ENCODE data around the gene PACS2.

The PACS2 gene

GRCh38 chr14:105410642-105411016 lies 96.1 kb downstream of the PACS2 start:
- Mint-ChIP-seq H3K4me3 (peak overlapping the region in 1 of 2 donors; percentile 40), H3K27me3 (peaks cover 37 to 54% of the 10 kb centered on the region in 2 donors)

DNA sequence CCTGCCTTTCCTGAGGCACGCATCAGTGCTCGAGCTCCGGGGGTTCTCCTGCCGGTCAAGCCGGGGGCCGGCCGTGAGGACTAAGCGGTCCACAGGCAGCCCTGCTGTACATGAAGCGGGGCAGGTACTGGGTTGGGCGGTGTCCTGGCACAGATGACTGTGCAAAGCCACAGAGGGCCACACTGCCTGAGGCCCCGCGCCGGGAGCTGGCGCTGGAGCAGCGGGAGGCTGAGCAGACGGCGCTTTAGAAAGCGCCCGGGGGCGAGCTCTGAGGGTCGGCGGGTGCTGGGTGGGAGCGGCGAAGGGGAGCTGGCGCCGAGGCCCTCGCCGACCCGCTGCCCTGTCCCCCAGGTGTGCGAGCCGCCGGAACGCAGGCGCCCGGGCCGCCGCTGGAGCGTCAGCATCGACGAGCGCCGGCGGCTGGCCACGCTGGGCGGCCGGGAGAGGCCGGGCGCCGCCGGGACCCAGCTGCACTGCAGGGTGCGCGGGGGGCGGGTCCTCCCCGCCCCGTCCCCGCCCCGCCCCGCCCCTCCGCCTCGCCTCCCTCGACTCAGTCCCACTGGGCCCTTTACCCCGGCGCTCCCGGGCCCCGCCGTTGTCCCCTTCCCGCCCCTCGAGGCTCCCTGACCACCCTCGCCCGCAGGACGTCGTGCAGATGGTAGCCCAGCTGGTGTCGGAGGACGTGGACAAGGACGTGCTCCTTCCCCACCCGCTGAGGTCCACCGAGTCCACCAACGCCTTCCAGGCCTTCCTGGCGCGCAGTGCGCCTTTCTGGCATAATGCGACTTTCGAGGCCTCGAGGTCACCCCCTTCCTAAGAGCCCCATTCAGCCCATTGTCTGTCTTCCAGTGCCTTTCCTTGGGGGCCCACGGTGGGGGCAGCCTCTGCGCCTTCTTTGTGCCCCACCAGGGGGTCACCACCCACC lies 96.7 kb downstream of the PACS2 start:
- ATAC-seq (replicated peaks) (peak; percentile 32), DNase-seq (no peak)
- H3K27me3 Mint-ChIP-seq = peaks cover 37 to 54% of the 10 kb centered on the region in 2 donors
- H3K27ac Mint-ChIP-seq = no peak overlapping the region
- H3K9me3 Mint-ChIP-seq = no peaks in the 10 kb centered on the region
- peaks cover 3 to 8% of the 10 kb centered on the region in 2 donors for H3K4me1 Mint-ChIP-seq (ENCODE audit: low read depth in 2 of 2)
- H3K36me3 Mint-ChIP-seq (ENCODE audit: insufficient read depth) = no peaks in the 10 kb centered on the region
- peak overlapping the region; percentile 25 to 55 for H3K4me3 Mint-ChIP-seq

More at GRCh38 chr14:105410642-105411016, 96.1 kb downstream of the PACS2 start:
- H3K9me3 Mint-ChIP-seq = no peaks in the 10 kb centered on the region
- ATAC-seq (replicated peaks) = no peak
- no peak overlapping the region for H3K27ac Mint-ChIP-seq
- no peaks in the 10 kb centered on the region for H3K36me3 Mint-ChIP-seq (ENCODE audit: insufficient read depth)
- peaks cover 3 to 8% of the 10 kb centered on the region in 2 donors for H3K4me1 Mint-ChIP-seq (ENCODE audit: low read depth in 2 of 2)
- DNase-seq = no peak

- DNase-seq = no peak
- no peaks in the 10 kb centered on the region for H3K36me3 Mint-ChIP-seq (ENCODE audit: insufficient read depth)
- no peak overlapping the region for H3K27ac Mint-ChIP-seq
- H3K27me3 Mint-ChIP-seq = peaks cover 37 to 54% of the 10 kb centered on the region in 2 donors
- peaks cover 3 to 8% of the 10 kb centered on the region in 2 donors for H3K4me1 Mint-ChIP-seq (ENCODE audit: low read depth in 2 of 2)
- no peak for ATAC-seq (replicated peaks)
- H3K9me3 Mint-ChIP-seq = no peaks in the 10 kb centered on the region
- peak overlapping the region; percentile 25 to 55 for H3K4me3 Mint-ChIP-seq
These were observed 97.6 kb downstream of the PACS2 start for GRCh38 chr14:105411985-105412770.

DNA sequence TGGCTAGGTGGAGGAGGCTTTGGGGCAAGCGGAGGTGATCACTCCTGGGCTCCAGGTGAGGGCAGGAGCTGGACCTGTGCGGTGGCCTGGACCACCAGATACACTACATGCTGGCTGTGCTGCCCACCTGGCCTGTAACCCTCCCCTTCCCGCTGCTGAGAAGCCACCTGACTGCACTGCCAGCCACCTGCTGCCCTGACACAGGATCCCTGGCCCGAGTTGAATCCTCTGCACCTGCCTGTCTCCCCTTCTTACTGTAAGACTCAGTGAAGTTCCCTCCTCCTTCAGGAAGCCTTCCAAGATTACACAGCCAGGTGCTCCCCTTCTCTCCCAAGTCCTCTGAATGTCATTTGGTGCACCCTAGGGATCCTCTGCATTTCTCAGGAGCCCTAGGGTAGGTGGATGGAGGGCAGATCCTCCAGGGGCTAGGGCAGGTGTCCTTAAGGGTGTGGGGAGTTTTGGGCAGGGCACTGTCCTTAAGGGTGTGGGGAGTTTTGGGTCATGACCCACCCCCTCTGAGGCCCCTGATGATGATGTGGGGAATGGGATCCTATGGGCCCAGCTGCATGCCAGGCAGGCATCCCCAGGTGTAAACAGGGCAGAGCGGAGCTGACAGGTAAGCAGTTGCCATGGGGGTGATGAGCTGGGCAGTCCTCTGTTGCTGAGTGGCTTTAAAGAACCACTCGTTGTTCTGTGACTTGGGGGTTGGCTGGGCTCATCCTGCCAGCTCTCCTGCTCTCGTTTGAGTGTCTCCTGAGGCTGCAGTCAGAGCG lies 98.4 kb downstream of the PACS2 start:
- no peak for ATAC-seq (replicated peaks)
- DNase-seq = no peak
- no peaks in the 10 kb centered on the region for H3K9me3 Mint-ChIP-seq
- peaks cover 3 to 8% of the 10 kb centered on the region in 2 donors for H3K4me1 Mint-ChIP-seq (ENCODE audit: low read depth in 2 of 2)
- no peak overlapping the region for H3K27ac Mint-ChIP-seq
- peaks cover 37 to 54% of the 10 kb centered on the region in 2 donors for H3K27me3 Mint-ChIP-seq
- no peaks in the 10 kb centered on the region for H3K36me3 Mint-ChIP-seq (ENCODE audit: insufficient read depth)
- peak overlapping the region in 1 of 2 donors; percentile 17 for H3K4me3 Mint-ChIP-seq

GRCh38 chr14:105413544-105413886 lies 99.0 kb downstream of the PACS2 start:
- Mint-ChIP-seq H3K9me3 (no peaks in the 10 kb centered on the region), H3K36me3 (ENCODE audit: insufficient read depth) (no peaks in the 10 kb centered on the region), H3K4me3 (no peak overlapping the region), H3K27ac (no peak overlapping the region), H3K27me3 (peaks cover 37 to 54% of the 10 kb centered on the region in 2 donors), H3K4me1 (ENCODE audit: low read depth in 2 of 2) (peaks cover 3 to 9% of the 10 kb centered on the region in 2 donors)
- ATAC-seq (replicated peaks) (no peak), DNase-seq (no peak)

DNA sequence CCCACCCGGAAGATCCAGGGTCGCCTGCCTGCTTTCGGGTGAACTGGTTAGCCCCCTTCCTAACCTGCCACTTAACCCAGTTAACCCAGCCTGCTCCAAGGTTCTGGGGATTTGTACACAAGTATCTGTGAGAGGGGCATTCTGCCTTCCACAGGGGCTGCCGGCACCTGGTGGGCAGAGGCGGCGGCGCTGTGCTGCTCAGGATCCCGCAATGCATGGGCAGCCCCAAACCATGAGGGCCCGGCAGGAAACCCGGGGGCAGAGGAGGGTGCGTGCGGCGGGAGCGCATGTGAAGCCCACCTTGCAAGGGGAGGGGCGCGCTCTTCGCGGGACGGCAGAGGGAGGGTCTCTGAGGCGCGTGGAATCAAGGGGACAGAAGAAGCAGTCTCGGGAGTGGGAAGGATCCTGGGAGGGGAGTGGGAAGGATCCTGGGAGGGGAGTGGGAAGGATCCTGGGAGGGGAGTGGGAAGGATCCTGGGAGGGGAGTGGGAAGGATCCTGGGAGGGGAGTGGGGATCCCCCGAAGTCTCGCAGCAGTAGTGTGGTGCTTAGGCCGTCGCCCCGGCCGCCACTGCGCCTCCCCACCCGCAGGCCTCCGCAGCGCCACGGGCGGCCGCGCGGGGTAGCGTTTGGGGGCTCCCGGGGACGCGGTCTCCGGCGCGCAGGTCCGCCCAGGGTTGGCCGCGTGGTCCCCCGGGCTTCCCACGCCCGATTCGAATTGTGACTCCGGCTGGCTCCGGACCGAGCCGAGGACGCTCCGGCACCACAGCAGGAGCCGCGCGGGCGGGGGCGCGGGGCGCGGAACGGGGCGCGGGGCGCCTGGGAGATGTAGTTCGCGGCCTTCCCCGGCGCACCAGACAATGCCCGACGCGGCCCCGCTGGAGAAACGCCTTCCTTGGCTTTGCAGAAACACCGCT lies 100.2 kb downstream of the PACS2 start:
- H3K4me1 Mint-ChIP-seq (ENCODE audit: low read depth in 2 of 2) = peaks cover 3 to 12% of the 10 kb centered on the region in 2 donors
- peak; percentile 81 for ATAC-seq (replicated peaks)
- DNase-seq = peak; percentile 48 to 59 (median 56)
- no peaks in the 10 kb centered on the region for H3K36me3 Mint-ChIP-seq (ENCODE audit: insufficient read depth)
- H3K4me3 Mint-ChIP-seq = peak overlapping the region; percentile 51 to 67
- H3K27ac Mint-ChIP-seq = no peak overlapping the region
- no peaks in the 10 kb centered on the region for H3K9me3 Mint-ChIP-seq
- H3K27me3 Mint-ChIP-seq = peaks cover 30 to 44% of the 10 kb centered on the region in 2 donors

DNA sequence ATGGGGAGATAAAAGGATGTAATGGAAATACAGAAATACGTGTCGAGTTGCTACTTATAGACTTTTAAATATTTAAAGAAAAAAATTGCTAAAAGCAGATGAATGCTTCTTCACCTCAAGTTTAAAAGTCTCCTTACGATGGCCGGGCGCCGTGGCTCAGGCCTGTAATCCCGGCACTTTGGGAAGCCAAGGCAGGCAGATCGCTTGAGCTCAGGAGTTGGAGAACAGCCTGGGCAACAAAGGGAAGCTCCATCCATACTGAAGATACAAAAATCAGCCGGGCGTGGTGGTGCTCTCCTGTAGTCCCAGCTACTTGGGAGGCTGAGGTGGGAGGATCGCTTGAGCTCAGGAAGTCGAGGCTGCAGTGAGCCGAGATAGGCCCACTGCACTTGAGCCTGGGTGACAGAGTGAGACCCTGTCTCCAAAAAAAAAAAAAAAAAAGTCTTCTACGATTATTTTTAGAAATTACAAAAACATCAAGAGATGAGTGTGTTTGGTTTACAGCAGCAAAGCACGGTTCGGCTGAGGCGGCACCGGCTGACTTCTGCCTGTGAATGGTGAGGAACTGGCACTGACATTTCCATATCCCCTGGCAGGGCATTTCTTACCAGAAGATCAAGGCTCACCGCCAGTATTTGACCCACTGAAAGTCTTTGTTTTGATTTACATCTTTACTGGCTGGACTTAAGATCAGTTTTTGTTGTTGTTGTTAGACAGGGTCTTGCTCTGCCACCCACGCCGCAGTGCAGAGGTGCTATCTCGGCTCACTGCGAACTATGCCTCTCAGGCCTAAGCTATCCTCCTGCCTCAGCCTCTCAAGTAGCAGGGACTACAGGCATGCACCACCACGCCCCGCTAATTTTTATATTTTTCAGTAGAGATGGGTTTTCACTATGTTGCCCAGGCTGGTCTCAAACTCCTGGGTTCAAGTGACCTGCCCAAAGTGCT lies 101.2 kb downstream of the PACS2 start:
- Mint-ChIP-seq H3K4me1 (ENCODE audit: low read depth in 2 of 2) (peaks cover 5 to 12% of the 10 kb centered on the region in 2 donors), H3K4me3 (peak overlapping the region; percentile 51 to 67)

GRCh38 chr14:105416671-105417070 lies 102.1 kb downstream of the PACS2 start:
- no peaks in the 10 kb centered on the region for H3K9me3 Mint-ChIP-seq
- peaks cover 20 to 25% of the 10 kb centered on the region in 2 donors for H3K27me3 Mint-ChIP-seq
- no peak for ATAC-seq (replicated peaks)
- H3K4me3 Mint-ChIP-seq = no peak overlapping the region
- H3K27ac Mint-ChIP-seq = no peak overlapping the region
- H3K36me3 Mint-ChIP-seq (ENCODE audit: insufficient read depth) = peaks cover 3% of the 10 kb centered on the region
- DNase-seq = no peak
- peaks cover 14 to 16% of the 10 kb centered on the region in 2 donors for H3K4me1 Mint-ChIP-seq (ENCODE audit: low read depth in 2 of 2)

More for the DNA sequence above, 101.2 kb downstream of the PACS2 start:
- no peaks in the 10 kb centered on the region for H3K36me3 Mint-ChIP-seq (ENCODE audit: insufficient read depth)
- ATAC-seq (replicated peaks) = no peak
- H3K27me3 Mint-ChIP-seq = peaks cover 27 to 35% of the 10 kb centered on the region in 2 donors
- no peak overlapping the region for H3K27ac Mint-ChIP-seq
- no peak for DNase-seq
- no peaks in the 10 kb centered on the region for H3K9me3 Mint-ChIP-seq

DNA sequence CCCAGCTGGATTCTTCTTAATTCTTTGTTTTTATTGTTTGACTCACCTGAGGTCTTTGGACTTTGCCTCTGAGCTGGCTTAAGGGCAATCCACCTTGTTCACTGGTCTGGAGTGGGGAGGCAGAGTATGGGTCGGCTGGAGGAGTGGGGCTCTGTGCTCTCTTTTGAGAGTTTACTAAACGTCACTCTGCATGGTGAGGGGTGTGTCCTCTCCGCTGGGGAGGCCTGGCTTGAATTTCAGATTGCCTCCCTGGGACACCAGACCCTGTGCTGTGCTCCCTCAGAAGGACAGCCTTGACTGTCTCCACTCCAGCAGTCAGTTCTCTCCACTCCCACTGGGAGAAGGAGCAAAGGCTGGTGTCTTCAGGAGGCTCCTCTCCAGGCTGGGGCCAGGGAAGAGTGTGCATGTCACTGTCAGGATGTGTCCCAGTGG lies 103.2 kb downstream of the PACS2 start:
- H3K27me3 Mint-ChIP-seq = peaks cover 15 to 16% of the 10 kb centered on the region in 2 donors
- no peak overlapping the region for H3K27ac Mint-ChIP-seq
- peaks cover 25% of the 10 kb centered on the region in 2 donors for H3K4me1 Mint-ChIP-seq (ENCODE audit: low read depth in 2 of 2)
- DNase-seq (no peak), ATAC-seq (replicated peaks) (no peak)
- no peaks in the 10 kb centered on the region for H3K9me3 Mint-ChIP-seq
- peaks cover 3% of the 10 kb centered on the region for H3K36me3 Mint-ChIP-seq (ENCODE audit: insufficient read depth)
- H3K4me3 Mint-ChIP-seq = peak overlapping the region; percentile 25 to 69

- Mint-ChIP-seq H3K27ac (peak overlapping the region; percentile 8 to 67), H3K4me3 (peak overlapping the region; percentile 62 to 69), H3K9me3 (no peaks in the 10 kb centered on the region), H3K27me3 (peaks cover 7% of the 10 kb centered on the region in 2 donors), H3K4me1 (ENCODE audit: low read depth in 2 of 2) (peaks cover 26 to 27% of the 10 kb centered on the region in 2 donors), H3K36me3 (ENCODE audit: insufficient read depth) (peaks cover 3% of the 10 kb centered on the region)
- DNase-seq (no peak), ATAC-seq (replicated peaks) (no peak)
These were observed 104.0 kb downstream of the PACS2 start for GRCh38 chr14:105418269-105419194.
